Eye (tissue), 1 donor: ENCODE data around the gene ACER3.
"Not testable (repeated sequence)": the region's sequence is repeated elsewhere in the genome, so short reads cannot be mapped to it uniquely, and the experiment has no call there.

ENCODE experiments used
- DNase-seq: peaks from one replicate; pipeline ENCODE4 v3.0.0-alpha.2; 2015

The ACER3 gene

GRCh38 chr11:77044356-77044755 is 183.6 kb downstream of the ACER3 start:
- DNase-seq, result no peak

GRCh38 chr11:77044886-77045285 is 184.2 kb downstream of the ACER3 start:
- DNase-seq, result no peak

GRCh38 chr11:77046060-77046501 is 185.4 kb downstream of the ACER3 start:
- DNase-seq, result peak; percentile 69

GRCh38 chr11:77047007-77047927 is 186.5 kb downstream of the ACER3 start:
- DNase-seq, result peak; percentile 97

GRCh38 chr11:77047928-77048446 is 187.3 kb downstream of the ACER3 start:
- not testable (repeated sequence) for DNase-seq

- DNase-seq, result no peak
These were observed 188.3 kb downstream of the ACER3 start for GRCh38 chr11:77049026-77049425.

GRCh38 chr11:77051511-77051910 is 190.8 kb downstream of the ACER3 start:
- no peak for DNase-seq

- no peak for DNase-seq
These were observed 191.8 kb downstream of the ACER3 start for GRCh38 chr11:77052518-77052917.

- DNase-seq, result no peak
These were observed 192.7 kb downstream of the ACER3 start for GRCh38 chr11:77053217-77054015.

GRCh38 chr11:77054084-77054483 is 193.4 kb downstream of the ACER3 start:
- no peak for DNase-seq

- peak; percentile 68 for DNase-seq
These were observed 194.4 kb downstream of the ACER3 start for GRCh38 chr11:77055101-77055561.

- DNase-seq, result no peak
These were observed 195.2 kb downstream of the ACER3 start for GRCh38 chr11:77055913-77056312.

GRCh38 chr11:77056814-77057402 is 196.2 kb downstream of the ACER3 start:
- DNase-seq, result no peak

- DNase-seq, result no peak
These were observed 197.3 kb downstream of the ACER3 start for GRCh38 chr11:77057938-77058474.

- no peak for DNase-seq
These were observed 198.2 kb downstream of the ACER3 start for GRCh38 chr11:77058900-77059299.

- DNase-seq, result no peak
These were observed 199.1 kb downstream of the ACER3 start for GRCh38 chr11:77059806-77060205.

- DNase-seq, result no peak
These were observed 199.5 kb downstream of the ACER3 start for GRCh38 chr11:77060234-77060633.

GRCh38 chr11:77061258-77061657 is 200.5 kb downstream of the ACER3 start:
- not testable (repeated sequence) for DNase-seq

- DNase-seq, result no peak
These were observed 202.2 kb downstream of the ACER3 start for GRCh38 chr11:77062924-77063323.

GRCh38 chr11:77063407-77063806 is 202.7 kb downstream of the ACER3 start:
- DNase-seq, result no peak

- DNase-seq, result no peak
These were observed 203.1 kb downstream of the ACER3 start for GRCh38 chr11:77063861-77064260.

- DNase-seq, result no peak
These were observed 204.0 kb downstream of the ACER3 start for GRCh38 chr11:77064648-77065217.
